Lower lobe of right lung (tissue), 2 donors: Measurements from ENCODE around the gene SELENOK. TPM values are rescaled to one million over a fixed set of nuclear protein-coding genes. Genes with fewer than 3 reads are reported as not detected.
A peak's percentile ranks its signal among the peaks of the same experiment; 100 is the strongest.

Experiments
- ATAC-seq, 2 donors: fragments of 200-7000 bp; cut with Tn5 transposase; one replicate each; pipeline ENCODE4 v1.9.1; 2020 to 2022; ENCODE audit warnings: mild to moderate bottlenecking in 2 of 2, moderate library complexity in 2 of 2
- DNase-seq: peaks from one replicate; pipeline ENCODE4 v3.0.0-alpha.2; 2020
- H3K27ac ChIP-seq: fragments of 200-600 bp; one replicate; pipeline ENCODE4 v1.8.0; 2022
- H3K27me3 ChIP-seq: fragments of 200-600 bp; one replicate; pipeline ENCODE4 v1.8.0; 2022; ENCODE audit warnings: low read depth
- H3K36me3 ChIP-seq: fragments of 200-600 bp; one replicate; pipeline ENCODE4 v1.8.0; 2022; ENCODE audit warnings: mild to moderate bottlenecking
- H3K4me1 ChIP-seq: fragments of 200-600 bp; one replicate; pipeline ENCODE4 v1.8.0; 2022
- H3K4me3 ChIP-seq: fragments of 200-600 bp; one replicate; pipeline ENCODE4 v1.8.0; 2022; ENCODE audit warnings: mild to moderate bottlenecking
- H3K9me3 ChIP-seq: fragments of 200-600 bp; one replicate; pipeline ENCODE4 v1.8.0; 2022
- intact Hi-C: fragments of 100-400 bp; cut with DNase I; formaldehyde crosslinking; loops from one replicate; pipeline ENCODE4 v1.11.0; 2022
- total RNA-seq: library from RNA; stranded (reverse); fragmentation: NEBNext Ultra II Directional; extraction: Animal tissue kit (Norgen Biotek cat#: 25700); gene quantifications from one replicate; pipeline ENCODE4 v1.2.1, GENCODE V29; 2021
- TF ChIP-seq, protein P1 (sequence below): fragments of 200-600 bp; IDR thresholded peaks from one replicate; pipeline ENCODE4 v1.8.0; 2022; ENCODE audit warnings: antibody characterized with exemption, mild to moderate bottlenecking
- donor health status: DM: no; HTN: yes; CAD: no; lungs with severe emphysema.

SELENOK gene
- total RNA-seq, 1 donor from 2014 or later = 38.7 TPM

DNA sequence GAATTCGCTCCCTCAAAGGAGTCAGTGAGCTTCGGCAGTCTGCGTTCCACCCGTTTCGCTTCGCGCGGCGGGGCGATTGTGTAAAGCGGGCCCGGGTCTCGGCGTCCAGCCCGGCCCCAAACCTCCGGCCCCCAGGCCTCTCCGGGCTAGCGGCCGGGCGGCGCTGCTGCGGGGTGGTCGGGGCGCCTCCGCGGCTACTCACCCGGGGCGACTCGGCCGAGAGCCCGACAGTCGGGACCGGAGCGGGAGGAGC is 45.9 kb downstream of the SELENOK start:
- Histone ChIP-seq H3K4me3 (peak overlapping the region; percentile 74), H3K36me3 (no peaks in the 10 kb centered on the region), H3K27ac (peak overlapping the region; percentile 83), H3K9me3 (no peaks in the 10 kb centered on the region), H3K4me1 (peaks cover 36% of the 10 kb centered on the region), H3K27me3 (peaks cover 28% of the 10 kb centered on the region)
- intact Hi-C loops = no loop called here
- TF ChIP-seq, protein P1, sequence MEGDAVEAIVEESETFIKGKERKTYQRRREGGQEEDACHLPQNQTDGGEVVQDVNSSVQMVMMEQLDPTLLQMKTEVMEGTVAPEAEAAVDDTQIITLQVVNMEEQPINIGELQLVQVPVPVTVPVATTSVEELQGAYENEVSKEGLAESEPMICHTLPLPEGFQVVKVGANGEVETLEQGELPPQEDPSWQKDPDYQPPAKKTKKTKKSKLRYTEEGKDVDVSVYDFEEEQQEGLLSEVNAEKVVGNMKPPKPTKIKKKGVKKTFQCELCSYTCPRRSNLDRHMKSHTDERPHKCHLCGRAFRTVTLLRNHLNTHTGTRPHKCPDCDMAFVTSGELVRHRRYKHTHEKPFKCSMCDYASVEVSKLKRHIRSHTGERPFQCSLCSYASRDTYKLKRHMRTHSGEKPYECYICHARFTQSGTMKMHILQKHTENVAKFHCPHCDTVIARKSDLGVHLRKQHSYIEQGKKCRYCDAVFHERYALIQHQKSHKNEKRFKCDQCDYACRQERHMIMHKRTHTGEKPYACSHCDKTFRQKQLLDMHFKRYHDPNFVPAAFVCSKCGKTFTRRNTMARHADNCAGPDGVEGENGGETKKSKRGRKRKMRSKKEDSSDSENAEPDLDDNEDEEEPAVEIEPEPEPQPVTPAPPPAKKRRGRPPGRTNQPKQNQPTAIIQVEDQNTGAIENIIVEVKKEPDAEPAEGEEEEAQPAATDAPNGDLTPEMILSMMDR = no peak
- DNase-seq = no peak
- no peak for ATAC-seq

DNA sequence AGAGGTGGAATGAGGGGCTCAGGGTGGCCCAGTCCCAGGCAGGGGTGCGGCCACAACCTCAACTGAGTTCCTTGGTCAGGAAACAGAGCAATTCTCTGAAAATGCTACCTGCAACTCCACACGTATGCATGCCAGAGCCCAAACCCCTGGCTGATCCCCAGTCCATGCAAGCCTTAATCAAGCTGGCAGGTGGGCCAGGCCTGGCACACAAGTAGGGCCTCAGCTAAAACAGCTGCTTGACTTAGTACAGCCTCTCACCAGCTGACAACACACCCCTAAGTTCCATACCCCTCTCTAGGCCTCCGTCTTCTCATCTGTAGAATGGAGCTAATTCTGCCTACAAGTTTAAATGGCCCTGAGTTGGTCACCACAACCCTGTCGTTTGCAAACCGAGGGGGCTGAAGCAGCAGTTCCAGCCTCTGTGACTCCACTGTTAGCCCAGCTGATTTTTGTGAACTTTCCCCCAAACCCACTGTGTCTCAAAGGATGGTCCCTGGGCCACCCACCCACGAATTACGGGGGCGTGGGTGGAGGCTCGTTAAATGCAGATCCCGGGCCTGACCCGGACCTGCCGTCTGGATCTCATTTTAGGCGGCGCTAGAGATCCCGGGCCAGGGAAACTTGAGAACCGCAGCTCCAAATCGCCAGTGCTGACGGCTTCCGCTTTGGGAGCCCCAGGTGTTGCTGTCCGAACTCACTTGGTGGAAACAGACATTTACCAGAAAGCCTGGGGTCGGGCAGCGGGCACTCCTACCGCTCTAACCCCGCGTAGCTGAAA is 46.4 kb downstream of the SELENOK start:
- TF ChIP-seq, protein P1 = peak; percentile 43
- intact Hi-C loops = no loop called here

DNA sequence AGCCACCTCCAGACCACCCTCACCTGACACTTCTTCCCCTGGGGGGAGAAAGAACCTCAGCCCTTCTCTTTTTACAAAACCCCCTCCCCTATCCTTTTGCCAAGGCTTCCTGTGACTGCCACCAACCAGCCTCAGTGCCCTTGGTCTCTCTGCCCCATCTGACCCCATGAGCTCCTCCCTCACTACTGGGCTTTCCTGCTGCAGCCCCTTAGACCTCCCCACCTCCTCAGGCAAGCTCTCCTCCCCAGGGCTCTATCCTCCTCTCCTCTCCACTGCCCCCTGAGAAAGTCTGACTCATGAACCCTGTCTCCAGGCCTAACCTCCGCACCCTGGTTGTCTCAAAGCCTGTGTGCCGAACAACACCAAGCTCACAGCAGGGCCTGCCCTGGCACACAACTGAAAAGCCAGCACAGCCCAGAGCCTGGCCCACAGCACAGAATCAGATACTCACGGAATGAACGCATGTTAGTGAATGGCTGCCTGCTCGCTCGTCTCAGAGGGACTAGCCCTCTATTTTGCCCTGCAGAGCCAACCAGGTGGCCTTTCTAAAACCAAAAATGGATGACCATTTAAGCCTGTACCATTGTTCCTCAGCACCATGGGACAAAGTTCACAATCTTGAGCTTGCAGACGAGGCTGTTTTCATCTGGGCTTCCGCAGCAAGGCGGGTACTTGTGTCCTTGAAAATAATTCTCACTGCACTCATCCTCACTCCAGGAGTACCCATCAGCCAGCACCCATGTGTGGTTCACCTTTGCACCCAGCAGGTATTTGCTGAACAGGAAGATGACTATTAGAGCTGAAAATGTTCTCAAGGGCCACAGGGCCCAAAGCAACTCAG is 47.2 kb downstream of the SELENOK start:
- intact Hi-C loops = no loop called here
- ATAC-seq = no peak
- TF ChIP-seq, protein P1 = no peak
- H3K9me3 ChIP-seq = no peaks in the 10 kb centered on the region
- H3K4me3 ChIP-seq = peak overlapping the region; percentile 74
- H3K4me1 ChIP-seq = peaks cover 36% of the 10 kb centered on the region
- no peaks in the 10 kb centered on the region for H3K36me3 ChIP-seq
- H3K27me3 ChIP-seq = peaks cover 28% of the 10 kb centered on the region
- no peak overlapping the region for H3K27ac ChIP-seq
- DNase-seq = no peak

More for the DNA sequence above, 46.4 kb downstream of the SELENOK start:
- Histone ChIP-seq H3K4me1 (peaks cover 36% of the 10 kb centered on the region), H3K36me3 (no peaks in the 10 kb centered on the region), H3K27ac (peak overlapping the region; percentile 83), H3K9me3 (no peaks in the 10 kb centered on the region), H3K27me3 (peaks cover 28% of the 10 kb centered on the region), H3K4me3 (peak overlapping the region; percentile 74)
- peak; percentile 72 to 76 for ATAC-seq
- peak; percentile 75 for DNase-seq

DNA sequence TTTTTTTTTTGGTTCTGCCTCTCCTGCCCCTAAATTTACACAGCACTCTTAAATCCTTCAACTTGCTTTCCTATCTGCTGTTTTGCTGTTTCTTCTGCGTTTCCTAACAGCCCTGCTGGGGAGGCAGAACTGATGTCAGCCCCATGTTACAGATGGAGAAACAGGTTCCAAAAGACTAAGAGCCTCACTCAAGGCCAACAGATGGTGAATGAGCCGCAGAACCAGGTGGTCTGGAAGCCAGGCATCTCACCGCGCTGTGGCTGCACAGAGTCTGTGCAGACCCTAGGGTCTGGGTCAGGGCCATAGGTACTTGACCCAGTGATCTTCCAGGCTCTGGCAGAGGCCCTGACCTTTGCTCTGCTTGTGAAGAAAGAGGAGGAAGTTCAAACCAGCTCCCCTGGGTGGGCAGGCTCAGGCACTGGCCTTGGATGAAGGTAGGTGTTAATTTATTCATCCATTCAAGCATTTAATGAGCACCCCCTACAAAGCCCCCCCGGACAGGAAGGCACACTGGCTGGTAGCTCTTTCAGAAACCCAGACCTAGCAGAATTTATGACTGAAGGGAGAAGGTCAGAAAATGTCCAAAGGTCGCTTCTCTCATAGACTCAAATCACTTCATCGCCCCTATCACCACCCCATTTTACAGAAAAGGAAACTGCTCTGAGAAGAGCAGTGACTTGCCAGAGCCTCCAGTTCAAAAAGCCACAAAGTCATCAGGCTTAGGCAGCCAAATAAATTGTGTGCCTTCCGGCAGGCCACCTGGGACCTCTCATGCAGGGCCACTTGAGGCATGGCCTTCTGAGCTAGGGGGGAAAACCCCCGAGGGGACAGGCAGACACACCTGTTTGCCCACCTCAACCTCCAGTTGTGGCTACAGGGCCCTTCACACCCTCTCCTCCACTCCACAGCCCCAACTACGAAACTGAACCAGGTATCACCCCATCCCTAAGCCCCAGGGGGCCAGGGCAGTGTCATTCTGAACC is 48.2 kb downstream of the SELENOK start:
- DNase-seq (no peak), ATAC-seq (no peak)
- H3K36me3 ChIP-seq = no peaks in the 10 kb centered on the region
- H3K9me3 ChIP-seq = no peaks in the 10 kb centered on the region
- no peak overlapping the region for H3K27ac ChIP-seq
- peaks cover 36% of the 10 kb centered on the region for H3K4me1 ChIP-seq
- H3K4me3 ChIP-seq = no peak overlapping the region
- H3K27me3 ChIP-seq = peaks cover 25% of the 10 kb centered on the region
- TF ChIP-seq, protein P1 = no peak
- intact Hi-C loops = no loop called here
